Nephron progenitor cell (in vitro differentiated cells): Measurements from ENCODE around the gene CEP95.

Source experiments
- DNase-seq: peaks from one replicate; pipeline ENCODE4 v3.0.0; 2021
- H3K27ac Mint-ChIP-seq: 2 replicates; pipeline ENCODE4 v1.8.0; 2021; ENCODE audit warnings: mild to moderate bottlenecking, moderate library complexity, mixed read lengths
- H3K27me3 Mint-ChIP-seq: 2 replicates; pipeline ENCODE4 v1.8.0; 2021; ENCODE audit warnings: mild to moderate bottlenecking, low read depth, mixed read lengths; ENCODE audit not compliant: poor library complexity
- H3K36me3 Mint-ChIP-seq: 2 replicates; pipeline ENCODE4 v1.8.0; 2021; ENCODE audit warnings: low read depth, mixed read lengths
- H3K4me1 Mint-ChIP-seq: 2 replicates; pipeline ENCODE4 v1.8.0; 2021; ENCODE audit warnings: mixed read lengths
- H3K4me3 Mint-ChIP-seq: 2 replicates; pipeline ENCODE4 v1.8.0; 2021; ENCODE audit warnings: mild to moderate bottlenecking, moderate library complexity, mixed read lengths
- H3K9me3 Mint-ChIP-seq: 2 replicates; pipeline ENCODE4 v1.8.0; 2021; ENCODE audit warnings: mild to moderate bottlenecking, moderate library complexity, mixed read lengths
- CTCF ChIP-seq: fragments of 200-600 bp; sonication (generic); IDR thresholded peaks from 2 replicates; pipeline ENCODE4 v1.5.0; 2021; ENCODE audit warnings: antibody characterized with exemption

The CEP95 gene

GRCh38 chr17:64555281-64555680, 48.5 kb downstream of the CEP95 start:
- H3K4me3 Mint-ChIP-seq = no peak overlapping the region
- DNase-seq = no peak
- H3K4me1 Mint-ChIP-seq = no peaks in the 10 kb centered on the region
- peaks cover 40% of the 10 kb centered on the region for H3K36me3 Mint-ChIP-seq
- H3K27ac Mint-ChIP-seq = no peak overlapping the region
- H3K9me3 Mint-ChIP-seq = no peaks in the 10 kb centered on the region
- no peaks in the 10 kb centered on the region for H3K27me3 Mint-ChIP-seq
- TF ChIP-seq CTCF = no peak

- peaks cover 12% of the 10 kb centered on the region for H3K4me1 Mint-ChIP-seq
- no peak for DNase-seq
- H3K9me3 Mint-ChIP-seq = no peaks in the 10 kb centered on the region
- H3K27me3 Mint-ChIP-seq = no peaks in the 10 kb centered on the region
- H3K4me3 Mint-ChIP-seq = no peak overlapping the region
- peaks cover 45% of the 10 kb centered on the region for H3K36me3 Mint-ChIP-seq
- no peak overlapping the region for H3K27ac Mint-ChIP-seq
- TF ChIP-seq CTCF = no peak
Observed at GRCh38 chr17:64564098-64564497, 57.3 kb downstream of the CEP95 start.

- TF ChIP-seq CTCF = no peak
- Mint-ChIP-seq H3K4me1 (peaks cover 12% of the 10 kb centered on the region), H3K4me3 (no peak overlapping the region), H3K27me3 (no peaks in the 10 kb centered on the region), H3K27ac (no peak overlapping the region), H3K9me3 (no peaks in the 10 kb centered on the region), H3K36me3 (peaks cover 47% of the 10 kb centered on the region)
- DNase-seq = no peak
Observed at GRCh38 chr17:64565563-64565962, 58.8 kb downstream of the CEP95 start.

- no peak for TF ChIP-seq CTCF
- no peak for DNase-seq
- Mint-ChIP-seq H3K4me3 (no peak overlapping the region), H3K27me3 (no peaks in the 10 kb centered on the region), H3K27ac (no peak overlapping the region), H3K4me1 (no peaks in the 10 kb centered on the region), H3K36me3 (peaks cover 50% of the 10 kb centered on the region), H3K9me3 (no peaks in the 10 kb centered on the region)
Observed at GRCh38 chr17:64571746-64572145, 65.0 kb downstream of the CEP95 start.

- TF ChIP-seq CTCF = no peak
- H3K4me1 Mint-ChIP-seq = no peaks in the 10 kb centered on the region
- H3K36me3 Mint-ChIP-seq = peaks cover 48% of the 10 kb centered on the region
- no peak overlapping the region for H3K4me3 Mint-ChIP-seq
- H3K27me3 Mint-ChIP-seq = no peaks in the 10 kb centered on the region
- no peak for DNase-seq
- H3K9me3 Mint-ChIP-seq = no peaks in the 10 kb centered on the region
- H3K27ac Mint-ChIP-seq = no peak overlapping the region
Observed at GRCh38 chr17:64572682-64573154, 65.9 kb downstream of the CEP95 start.

GRCh38 chr17:64573214-64573613, 66.4 kb downstream of the CEP95 start:
- Mint-ChIP-seq H3K36me3 (peaks cover 49% of the 10 kb centered on the region), H3K4me3 (no peak overlapping the region), H3K27ac (no peak overlapping the region), H3K4me1 (no peaks in the 10 kb centered on the region), H3K9me3 (no peaks in the 10 kb centered on the region), H3K27me3 (no peaks in the 10 kb centered on the region)
- no peak for DNase-seq
- TF ChIP-seq CTCF = no peak
